Tibial nerve (tissue), 4 donors: ENCODE data around the gene TMEM120B.
"Not testable (repeated sequence)": the region's sequence is repeated elsewhere in the genome, so short reads cannot be mapped to it uniquely, and the experiment has no call there.

Source experiments
- CTCF ChIP-seq, 5 experiments: fragments of 200-600 bp in 3 of 5; fragments of 450-650 bp in 2 of 5; sonication (generic) in 3 of 5; IDR thresholded peaks; one replicate each; pipeline ENCODE4 v1.5.1; 2016 to 2019; ENCODE audit warnings: antibody characterized with exemption in 5 of 5, mild to moderate bottlenecking in 3 of 5, moderate library complexity in 2 of 5
- EP300 ChIP-seq, 2 donors: sonication (generic); formaldehyde crosslinking; IDR thresholded peaks; one replicate each; pipeline ENCODE4 v1.6.1; 2017; ENCODE audit warnings: antibody characterized with exemption in 2 of 2, mild to moderate bottlenecking in 1 of 2
- POLR2A ChIP-seq, 2 donors: fragments of 450-650 bp; IDR thresholded peaks; one replicate each; pipeline ENCODE4 v1.6.1; 2017; ENCODE audit warnings: antibody characterized with exemption in 2 of 2, mild to moderate bottlenecking in 2 of 2, moderate library complexity in 2 of 2

GRCh38 chr12:121745545-121745944, 33.0 kb downstream of the TMEM120B start:
- TF ChIP-seq POLR2A, CTCF, EP300 (IDR thresholded peaks at IDR 0.05): not testable (repeated sequence)
